Vein endothelial cell (primary cell): ENCODE measurements around the gene RFX6. TPM values are rescaled to one million over a fixed set of nuclear protein-coding genes. Genes with fewer than 3 reads are reported as not detected.

Experiments used
- total RNA-seq: library from RNA; depleted of rRNA; stranded (reverse); fragments of >200 nt; gene quantifications from 2 replicates; pipeline ENCODE4 v1.2.3, GENCODE V29; 2012

RFX6 gene, protein sequence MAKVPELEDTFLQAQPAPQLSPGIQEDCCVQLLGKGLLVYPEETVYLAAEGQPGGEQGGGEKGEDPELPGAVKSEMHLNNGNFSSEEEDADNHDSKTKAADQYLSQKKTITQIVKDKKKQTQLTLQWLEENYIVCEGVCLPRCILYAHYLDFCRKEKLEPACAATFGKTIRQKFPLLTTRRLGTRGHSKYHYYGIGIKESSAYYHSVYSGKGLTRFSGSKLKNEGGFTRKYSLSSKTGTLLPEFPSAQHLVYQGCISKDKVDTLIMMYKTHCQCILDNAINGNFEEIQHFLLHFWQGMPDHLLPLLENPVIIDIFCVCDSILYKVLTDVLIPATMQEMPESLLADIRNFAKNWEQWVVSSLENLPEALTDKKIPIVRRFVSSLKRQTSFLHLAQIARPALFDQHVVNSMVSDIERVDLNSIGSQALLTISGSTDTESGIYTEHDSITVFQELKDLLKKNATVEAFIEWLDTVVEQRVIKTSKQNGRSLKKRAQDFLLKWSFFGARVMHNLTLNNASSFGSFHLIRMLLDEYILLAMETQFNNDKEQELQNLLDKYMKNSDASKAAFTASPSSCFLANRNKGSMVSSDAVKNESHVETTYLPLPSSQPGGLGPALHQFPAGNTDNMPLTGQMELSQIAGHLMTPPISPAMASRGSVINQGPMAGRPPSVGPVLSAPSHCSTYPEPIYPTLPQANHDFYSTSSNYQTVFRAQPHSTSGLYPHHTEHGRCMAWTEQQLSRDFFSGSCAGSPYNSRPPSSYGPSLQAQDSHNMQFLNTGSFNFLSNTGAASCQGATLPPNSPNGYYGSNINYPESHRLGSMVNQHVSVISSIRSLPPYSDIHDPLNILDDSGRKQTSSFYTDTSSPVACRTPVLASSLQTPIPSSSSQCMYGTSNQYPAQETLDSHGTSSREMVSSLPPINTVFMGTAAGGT
- not detected in 2 replicates for total RNA-seq

DNA sequence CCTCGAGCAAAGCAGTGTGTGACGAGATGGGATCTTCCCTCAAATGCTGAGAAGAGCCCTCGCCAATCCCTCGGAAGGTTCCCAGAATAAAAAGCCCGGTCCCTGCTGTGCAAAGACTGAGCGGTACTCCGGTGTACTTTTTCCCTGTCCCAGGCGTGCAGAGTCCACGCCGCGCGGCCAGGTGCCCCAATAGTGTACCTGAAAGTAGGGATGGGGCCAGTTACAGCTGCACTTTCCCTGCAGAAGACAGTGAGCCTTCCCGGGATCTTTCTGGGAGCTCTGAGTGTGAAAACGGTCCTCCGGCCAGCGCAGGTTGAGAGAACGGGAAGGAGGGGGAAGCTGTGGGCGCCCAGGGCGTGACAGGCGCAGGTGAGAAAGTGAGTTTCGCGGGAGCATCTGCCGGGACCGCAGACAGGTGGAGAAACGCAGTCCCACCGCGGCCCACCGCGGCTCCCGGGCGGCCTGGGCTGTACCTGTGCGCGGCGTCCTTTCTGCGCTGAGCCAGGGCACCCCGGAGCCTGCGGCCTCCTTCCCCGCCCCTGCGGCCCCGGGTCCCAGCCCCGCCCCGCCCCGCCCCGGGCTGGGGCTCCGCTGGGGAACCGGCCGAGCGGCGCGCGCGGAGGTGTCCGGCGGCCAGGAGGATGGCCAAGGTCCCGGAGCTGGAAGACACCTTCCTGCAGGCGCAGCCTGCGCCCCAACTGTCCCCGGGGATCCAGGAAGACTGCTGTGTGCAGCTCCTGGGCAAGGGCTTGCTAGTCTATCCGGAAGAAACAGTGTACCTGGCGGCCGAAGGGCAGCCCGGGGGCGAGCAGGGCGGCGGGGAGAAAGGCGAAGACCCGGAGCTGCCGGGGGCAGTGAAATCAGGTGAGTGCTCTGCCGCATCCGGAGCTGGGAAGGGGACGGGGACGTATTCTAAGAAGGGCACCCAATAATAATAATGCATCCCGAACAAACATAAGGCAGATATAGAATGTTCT is at the start of gene RFX6:
Gene RFX6, plus strand, starts transcription at position 608 of the 977 bp plus-strand sequence. Its CDS starts 34 bp downstream, at position 642.

DNA sequence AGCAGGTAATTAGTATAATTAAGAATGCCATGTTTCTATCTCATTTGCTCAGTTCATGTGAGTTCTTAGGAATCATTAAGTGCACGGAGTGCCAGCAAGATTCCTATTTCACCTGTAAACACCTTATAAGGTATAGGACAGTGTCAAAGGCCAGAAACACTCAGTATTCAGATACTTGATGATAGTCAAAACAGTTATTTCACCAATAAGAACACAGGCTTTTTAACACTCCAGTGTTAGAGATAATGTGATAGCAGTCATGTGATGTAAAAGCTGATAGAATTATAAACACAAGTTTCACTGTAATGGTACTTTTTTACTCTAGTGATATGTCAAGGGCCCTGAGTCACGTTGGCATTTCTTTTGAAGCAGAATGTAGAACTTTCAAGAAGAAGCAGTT is 48.1 kb upstream of the RFX6 start, which contains the start of gene GPRC6A:
Gene GPRC6A, minus strand, starts transcription at position 101 of the 400 bp plus-strand sequence. Its CDS starts 70 bp downstream, at position 31.

Other genes starting within 250 kb of the RFX6 start
- 12.4 and 15.7 TPM in 2 replicates for gene ZUP1, start 208.5 kb upstream of the RFX6 start, total RNA-seq
- 7.5 and 10.7 TPM in 2 replicates for gene KPNA5, start 196.0 kb upstream of the RFX6 start, total RNA-seq
- 0.33 TPM in 1 of 2 replicates, not detected in the other for gene FAM162B, start 111.5 kb upstream of the RFX6 start, total RNA-seq
- not detected in 2 replicates for gene GPRC6A, start 48.2 kb upstream of the RFX6 start, total RNA-seq